Right cardiac atrium (tissue), 5 donors: ENCODE measurements around the gene GJE1. TPM values are rescaled to one million over a fixed set of nuclear protein-coding genes. Genes with fewer than 3 reads are reported as not detected.
"Not testable (repeated sequence)": the region's sequence is repeated elsewhere in the genome, so short reads cannot be mapped to it uniquely, and the experiment has no call there.

Source experiments
- ATAC-seq, 2 donors: fragments of 200-7000 bp; cut with Tn5 transposase; one replicate each; pipeline versions ENCODE4 v1.8.0 to v1.9.1; 2020; ENCODE audit warnings: moderate library complexity in 2 of 2, mild to moderate bottlenecking in 1 of 2
- DNase-seq, 3 donors: peaks; one replicate each; pipeline ENCODE4 v3.0.0-alpha.2; 2020
- H3K27ac ChIP-seq: one replicate; pipeline ENCODE4 v1.5.1; 2013; ENCODE audit warnings: mild to moderate bottlenecking, low read length, control low read depth, moderate library complexity
- H3K27me3 ChIP-seq: one replicate; pipeline ENCODE4 v1.6.1; 2013; ENCODE audit not compliant: control insufficient read depth, insufficient read depth
- H3K4me1 ChIP-seq: one replicate; pipeline ENCODE4 v1.6.1; 2013; ENCODE audit warnings: low read length; ENCODE audit not compliant: control insufficient read depth, insufficient read depth
- H3K4me3 ChIP-seq: one replicate; pipeline ENCODE4 v1.5.1; 2013; ENCODE audit warnings: low read length, control low read depth
- H3K9me3 ChIP-seq: one replicate; pipeline ENCODE4 v1.6.1; 2013; ENCODE audit warnings: low read length; ENCODE audit not compliant: control insufficient read depth
- WGBS: extraction: QIAGEN DNeasy Blood & Tissue Kit; methylation state at CpG from one replicate; pipeline ENCODE4 v1.1.7; 2013; 5-methylcytosine and 5-hydroxymethylcytosine counted together
- intact Hi-C, 4 donors: fragments of 100-400 bp; cut with DNase I; formaldehyde crosslinking; loops; one replicate each; pipeline versions ENCODE4 v1.11.0 to v1.14.0; 2022 to 2023
- long read RNA-seq, 4 donors: library from polyadenylated mRNA; unstranded; transcript quantifications; one replicate each; pipeline ENCODE4 v2.0.0, GENCODE V29; 2020 to 2021
- polyA plus RNA-seq: library from polyadenylated mRNA; stranded (reverse); fragments of 200-250 nt; gene quantifications from one replicate; pipeline ENCODE4 v1.2.3, GENCODE V29; 2013
- total RNA-seq, 4 donors: library from RNA; stranded (reverse); fragmentation: NEBNext Ultra II Directional; extraction: Animal tissue kit (Norgen Biotek cat#: 25700); gene quantifications; one replicate each; pipeline ENCODE4 v1.2.1, GENCODE V29; 2021
- donor health status: healthy with polysubstance abuse.
- donor health status: DM: no; HTN: yes; CAD: no.
- donor health status: DM: no; HTN: no; CAD: no.
- donor health status: DM: no; HTN: yes; CAD: no; lungs with severe emphysema.
- donor health status: DM: yes; HTN: yes; CAD: no.

Gene GJE1, protein sequence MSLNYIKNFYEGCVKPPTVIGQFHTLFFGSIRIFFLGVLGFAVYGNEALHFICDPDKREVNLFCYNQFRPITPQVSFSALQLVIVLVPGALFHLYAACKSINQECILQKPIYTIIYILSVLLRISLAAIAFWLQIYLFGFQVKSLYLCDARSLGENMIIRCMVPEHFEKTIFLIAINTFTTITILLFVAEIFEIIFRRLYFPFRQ
- total RNA-seq (not detected), polyA plus RNA-seq (not detected)
- long read RNA-seq, donor 1 = 0 reads
- long read RNA-seq, donor 2 = 0 reads
- long read RNA-seq, donor 3 = 0 reads
- long read RNA-seq, donor 4 = 0 reads

DNA sequence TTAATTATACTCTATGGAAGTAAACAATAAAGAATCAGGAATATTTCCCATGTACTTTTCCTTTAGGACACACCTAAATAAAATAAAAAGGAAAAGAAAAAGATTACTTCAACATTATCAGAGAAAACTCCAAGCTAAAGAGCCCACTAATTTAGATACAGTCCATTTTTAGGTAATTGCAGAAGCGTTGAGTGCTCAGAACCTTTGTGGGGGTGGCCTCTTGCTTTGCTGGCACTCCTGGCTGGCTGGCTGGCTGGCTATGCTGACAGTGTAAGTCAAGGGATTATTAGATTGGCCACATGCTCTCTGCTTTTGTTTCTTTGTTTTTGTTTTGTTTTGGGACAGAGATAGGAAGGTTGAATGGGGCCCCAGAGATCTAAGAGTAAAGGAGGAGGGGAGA lies at the start of gene GJE1:
Gene GJE1 (plus strand): TSS at position 301 of the 400 bp plus-strand sequence. CDS start 234 bp downstream, outside the sequence.
- no peaks in the 10 kb centered on the region for H3K9me3 ChIP-seq
- H3K27ac ChIP-seq = no peak within 1 kb of the TSS
- ATAC-seq (no peak), DNase-seq (no peak)
- H3K4me1 ChIP-seq = no peaks in the 10 kb centered on the region
- intact Hi-C loops = no loop called here
- no peaks in the 10 kb centered on the region for H3K27me3 ChIP-seq
- H3K4me3 ChIP-seq = no peak within 1 kb of the TSS
- WGBS = 61% methylated on average over 1 of the region's 1 CpG

DNA sequence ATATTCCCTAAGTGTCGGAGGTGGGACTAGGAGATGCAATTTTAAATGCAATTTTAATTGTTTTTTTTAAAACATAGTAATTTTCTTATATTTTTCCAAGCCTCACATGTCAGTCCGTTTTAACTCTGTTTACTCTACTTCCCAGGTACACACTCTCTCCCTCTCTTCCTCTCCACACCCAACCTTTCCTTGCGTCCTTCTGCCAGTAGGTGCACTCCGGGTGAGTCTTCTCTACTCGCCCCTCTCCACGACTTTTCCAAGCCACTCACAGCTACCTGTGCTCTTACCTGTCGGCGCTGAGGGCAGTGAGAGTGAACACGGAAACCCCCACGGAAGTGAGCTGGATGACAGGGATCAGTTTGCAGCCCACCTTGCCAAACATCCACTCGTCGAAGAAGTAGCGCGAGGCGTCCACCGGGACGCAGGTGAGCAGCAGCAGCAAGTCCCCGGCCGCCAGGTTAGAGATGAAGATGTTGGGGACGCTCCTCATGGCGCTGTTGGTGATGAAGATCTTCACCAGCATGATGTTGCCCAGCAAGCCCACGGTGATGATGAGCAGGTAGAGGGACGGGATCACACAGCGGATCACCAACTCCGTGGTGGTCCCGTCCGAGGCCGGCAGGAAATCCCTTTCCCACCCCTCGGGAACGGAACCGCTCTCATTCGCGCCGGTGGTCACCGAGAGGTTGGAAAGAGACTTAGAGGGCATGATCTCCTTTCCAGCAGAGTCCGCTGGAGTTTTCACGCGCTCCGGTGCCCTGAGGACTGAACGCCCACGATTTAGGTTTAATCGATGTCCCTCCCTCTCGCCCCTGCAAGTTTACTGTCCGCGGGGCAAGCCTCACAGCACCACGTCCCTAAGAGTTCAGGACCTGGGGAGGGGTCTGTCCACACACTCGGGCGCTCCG lies 44.5 kb upstream of the GJE1 start:
- ATAC-seq (no peak), DNase-seq (peak in 1 of 3 donors; percentile 31)
- intact Hi-C loops = no loop called here
- Histone ChIP-seq H3K27me3 (no peaks in the 10 kb centered on the region), H3K4me1 (no peaks in the 10 kb centered on the region), H3K9me3 (no peaks in the 10 kb centered on the region), H3K27ac (no peak overlapping the region), H3K4me3 (no peak overlapping the region)
- WGBS = 17% methylated on average over 49 of the region's 49 CpGs

DNA sequence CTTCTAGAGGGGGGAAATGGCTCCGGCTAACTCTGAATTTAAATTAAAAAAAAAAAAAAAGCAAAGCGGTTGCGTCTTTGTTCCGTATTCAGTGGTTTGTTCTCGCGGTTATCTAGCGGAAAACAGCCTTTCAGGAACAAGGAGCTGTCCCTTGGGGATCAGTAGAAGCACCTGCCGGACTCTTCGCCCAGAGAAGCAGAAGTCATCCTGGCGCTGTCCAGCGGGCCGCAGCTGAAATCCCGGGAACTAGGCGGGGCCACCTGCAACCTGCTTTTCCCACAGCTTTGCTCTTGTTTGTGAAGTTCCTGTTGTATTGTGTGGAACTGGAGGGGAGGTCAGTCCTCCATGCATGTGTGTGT lies 43.9 kb upstream of the GJE1 start:
- ATAC-seq (no peak), DNase-seq (peak in 1 of 3 donors; percentile 32)
- Histone ChIP-seq H3K27ac (no peak overlapping the region), H3K4me3 (no peak overlapping the region), H3K9me3 (no peaks in the 10 kb centered on the region), H3K27me3 (no peaks in the 10 kb centered on the region), H3K4me1 (no peaks in the 10 kb centered on the region)
- intact Hi-C loops = no loop called here
- WGBS = 2% methylated on average over 14 of the region's 14 CpGs

DNA sequence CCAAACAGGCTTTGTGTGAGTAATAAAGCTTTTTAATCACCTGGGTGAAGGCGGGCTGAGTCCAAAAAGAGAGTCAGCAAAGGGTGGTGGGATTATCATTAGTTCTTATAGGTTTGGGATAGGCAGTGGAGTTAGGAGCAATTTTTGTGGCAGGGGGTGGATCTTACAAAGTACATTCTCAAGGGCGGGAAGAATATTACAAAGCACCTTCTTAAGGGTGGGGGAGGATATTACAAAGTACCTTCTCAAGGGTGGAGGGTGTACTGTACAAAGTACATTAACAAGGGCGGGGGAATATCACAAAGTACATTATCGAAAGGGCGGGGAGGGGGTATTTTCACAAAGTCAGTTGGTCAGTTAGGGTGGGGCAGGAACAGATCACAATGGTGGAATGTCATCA lies 27.9 kb upstream of the GJE1 start:
- H3K9me3 ChIP-seq, ATAC-seq, intact Hi-C loops, DNase-seq, H3K4me1 ChIP-seq, H3K27ac ChIP-seq, H3K4me3 ChIP-seq, H3K27me3 ChIP-seq: not testable (repeated sequence)
- WGBS = 74% methylated on average over 5 of the region's 5 CpGs

DNA sequence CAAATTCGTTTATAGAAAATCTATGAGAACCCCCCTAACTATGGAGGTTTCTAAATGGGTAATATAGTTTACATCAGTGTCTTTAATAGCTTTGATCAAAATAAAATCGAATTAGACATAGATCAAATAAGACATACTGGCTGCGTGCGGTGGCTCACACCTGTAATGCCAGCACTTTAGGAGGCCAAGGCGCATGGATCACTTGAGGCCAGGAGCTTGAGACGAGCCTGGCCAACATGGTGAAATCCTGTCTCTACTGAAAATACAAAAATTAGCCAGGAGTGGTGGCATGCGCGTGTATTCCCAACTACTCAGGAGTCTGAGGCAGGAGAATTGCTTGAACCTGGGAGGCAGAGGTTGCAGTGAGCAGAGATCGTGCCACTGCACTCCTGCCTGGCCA lies 21.9 kb upstream of the GJE1 start:
- not testable (repeated sequence) for ATAC-seq, H3K27ac ChIP-seq, H3K27me3 ChIP-seq, H3K9me3 ChIP-seq, H3K4me1 ChIP-seq, H3K4me3 ChIP-seq
- peak in 1 of 3 donors; percentile 9 for DNase-seq
- WGBS = 87% methylated on average over 9 of the region's 9 CpGs
- intact Hi-C loops = loop anchor here in 2 of 4 donors (10.0 kb wide), 2 partner anchors 426 to 436 kb away; no protein-coding TSS in a partner anchor

DNA sequence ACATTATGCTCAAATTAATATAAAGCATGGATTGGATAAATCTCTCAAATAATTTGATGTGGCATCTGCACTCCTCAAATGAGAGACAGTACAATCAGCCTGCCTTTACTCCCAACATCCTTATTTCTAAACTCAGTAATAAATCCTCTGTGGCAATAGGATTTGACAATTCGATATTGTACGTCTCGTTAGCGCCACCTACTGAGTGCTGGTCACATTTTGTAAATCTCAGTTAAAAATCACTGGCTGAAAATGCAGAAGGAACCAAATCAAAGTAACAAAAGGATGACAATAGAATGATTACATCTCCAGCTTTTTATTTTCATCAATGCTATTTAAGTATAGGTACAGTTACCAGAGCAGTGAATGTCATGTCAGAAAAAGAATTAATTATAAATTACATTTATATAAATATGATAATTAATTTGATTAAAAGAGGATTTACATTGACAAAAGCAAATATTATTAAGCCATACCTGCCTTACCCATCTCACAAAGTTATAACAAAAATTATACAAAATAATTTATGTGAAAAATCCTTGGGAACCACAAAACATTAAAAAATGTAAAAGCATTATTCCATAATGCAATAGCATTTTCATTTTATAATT lies 20.2 kb upstream of the GJE1 start:
- DNase-seq (peak; percentile 63 to 85 (median 66)), ATAC-seq (no peak)
- Histone ChIP-seq H3K27ac (no peak overlapping the region), H3K9me3 (no peaks in the 10 kb centered on the region), H3K4me3 (no peak overlapping the region), H3K4me1 (no peaks in the 10 kb centered on the region), H3K27me3 (no peaks in the 10 kb centered on the region)
- 0% methylated on average over 4 of the region's 4 CpGs for WGBS
- intact Hi-C loops = loop anchor here in 2 of 4 donors (10.0 kb wide), 2 partner anchors 428 to 438 kb away; no protein-coding TSS in a partner anchor

DNA sequence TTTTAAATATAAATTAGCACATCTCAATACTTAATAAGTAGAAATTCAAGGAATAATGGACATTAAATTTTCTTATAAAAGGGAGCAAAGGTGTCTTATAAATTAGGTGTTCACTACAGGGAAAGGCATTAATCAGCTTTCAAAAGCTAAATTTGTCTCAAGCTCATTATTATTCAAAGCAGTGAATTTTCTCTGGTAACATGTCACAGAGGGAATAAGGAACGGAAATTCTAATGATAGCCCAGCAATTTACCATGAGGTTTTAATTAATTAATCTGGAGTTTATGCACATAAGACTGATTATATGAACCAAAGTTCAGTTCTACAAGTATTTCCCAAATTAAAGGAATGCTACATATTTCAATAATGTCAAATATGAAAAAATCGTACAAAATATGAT lies 15.4 kb upstream of the GJE1 start:
- no peak for ATAC-seq
- intact Hi-C loops = loop anchor here in 2 of 4 donors (10.0 kb wide), 2 partner anchors 433 to 443 kb away; no protein-coding TSS in a partner anchor

DNA sequence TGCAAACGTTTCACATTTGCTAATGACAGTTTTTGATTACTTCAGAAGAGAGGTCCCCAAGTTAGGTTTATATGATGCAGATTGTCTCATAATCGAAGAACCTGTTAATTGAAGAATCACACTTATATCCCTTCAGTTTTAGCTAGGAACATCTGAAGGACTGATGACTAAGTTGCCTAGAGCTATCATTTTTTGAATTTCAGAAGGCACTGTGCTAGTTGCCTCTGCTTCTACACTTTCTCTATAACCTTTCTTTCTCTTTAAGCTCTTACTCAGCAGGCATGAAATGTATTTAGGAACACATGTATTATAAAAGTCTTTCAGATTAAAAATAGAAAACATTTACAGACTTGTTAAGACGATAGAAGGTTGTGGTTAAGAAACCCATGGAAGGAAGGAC lies 14.4 kb upstream of the GJE1 start:
- Histone ChIP-seq H3K27me3 (no peaks in the 10 kb centered on the region), H3K9me3 (no peaks in the 10 kb centered on the region), H3K4me3 (no peak overlapping the region), H3K27ac (no peak overlapping the region), H3K4me1 (no peaks in the 10 kb centered on the region)
- intact Hi-C loops = loop anchor here in 2 of 4 donors (10.0 kb wide), 2 partner anchors 434 to 444 kb away; no protein-coding TSS in a partner anchor
- ATAC-seq (no peak), DNase-seq (no peak)
- 73% methylated on average over 3 of the region's 3 CpGs for WGBS

More for the DNA sequence above, 15.4 kb upstream of the GJE1 start:
- no peaks in the 10 kb centered on the region for H3K27me3 ChIP-seq
- no peaks in the 10 kb centered on the region for H3K9me3 ChIP-seq
- H3K4me1 ChIP-seq = no peaks in the 10 kb centered on the region
- DNase-seq = no peak
- 74% methylated on average over 2 of the region's 2 CpGs for WGBS
- H3K4me3 ChIP-seq = no peak overlapping the region
- no peak overlapping the region for H3K27ac ChIP-seq

DNA sequence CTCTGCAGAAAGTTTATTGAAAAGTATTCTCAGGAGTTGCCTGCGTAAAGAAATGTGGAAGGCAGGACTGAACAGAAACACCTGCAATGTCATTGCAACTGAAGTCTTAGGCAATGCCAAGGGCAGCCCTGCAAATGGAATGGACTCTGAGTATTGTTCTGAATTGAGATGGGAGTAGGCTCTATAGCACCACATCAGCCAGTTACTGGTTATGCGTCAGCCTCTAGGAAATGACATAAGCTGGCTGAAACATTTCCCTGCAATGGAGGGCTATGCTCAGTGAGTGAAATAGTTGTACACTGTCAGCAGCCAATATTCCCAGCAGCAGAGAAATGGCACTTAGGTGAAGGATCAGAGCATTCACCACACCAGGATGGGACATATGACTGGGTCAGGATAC lies 13.8 kb upstream of the GJE1 start:
- WGBS = 83% methylated on average over 2 of the region's 2 CpGs
- ATAC-seq (no peak), DNase-seq (no peak)
- no peak overlapping the region for H3K27ac ChIP-seq
- intact Hi-C loops = loop anchor here in 2 of 4 donors (10.0 kb wide), 2 partner anchors 434 to 444 kb away; no protein-coding TSS in a partner anchor
- no peaks in the 10 kb centered on the region for H3K9me3 ChIP-seq
- no peak overlapping the region for H3K4me3 ChIP-seq
- no peaks in the 10 kb centered on the region for H3K27me3 ChIP-seq
- H3K4me1 ChIP-seq = no peaks in the 10 kb centered on the region

DNA sequence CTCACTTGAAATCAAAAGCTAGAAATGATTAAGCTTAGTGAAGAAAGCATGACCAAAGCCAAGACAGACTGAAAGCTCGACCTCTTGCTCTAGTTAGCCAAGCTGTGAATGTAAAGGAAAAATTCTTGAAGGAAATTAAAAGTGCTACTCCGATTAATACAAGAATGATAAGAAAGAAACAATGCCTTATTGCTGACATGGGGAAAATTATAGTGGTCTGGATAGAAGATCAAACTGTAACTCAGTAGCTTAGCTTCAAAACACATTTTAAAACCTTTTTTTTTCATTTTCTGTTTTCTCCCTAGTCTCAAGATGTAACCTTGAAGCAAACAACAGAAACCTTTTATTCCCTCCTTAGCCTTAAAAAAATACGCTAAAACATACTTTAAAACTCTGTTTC lies 11.4 kb upstream of the GJE1 start:
- Histone ChIP-seq H3K27ac (no peak overlapping the region), H3K4me3 (no peak overlapping the region), H3K9me3 (no peaks in the 10 kb centered on the region), H3K27me3 (no peaks in the 10 kb centered on the region), H3K4me1 (no peaks in the 10 kb centered on the region)
- DNase-seq (no peak), ATAC-seq (no peak)
- WGBS = 72% methylated on average over 3 of the region's 3 CpGs
- intact Hi-C loops = no loop called here

DNA sequence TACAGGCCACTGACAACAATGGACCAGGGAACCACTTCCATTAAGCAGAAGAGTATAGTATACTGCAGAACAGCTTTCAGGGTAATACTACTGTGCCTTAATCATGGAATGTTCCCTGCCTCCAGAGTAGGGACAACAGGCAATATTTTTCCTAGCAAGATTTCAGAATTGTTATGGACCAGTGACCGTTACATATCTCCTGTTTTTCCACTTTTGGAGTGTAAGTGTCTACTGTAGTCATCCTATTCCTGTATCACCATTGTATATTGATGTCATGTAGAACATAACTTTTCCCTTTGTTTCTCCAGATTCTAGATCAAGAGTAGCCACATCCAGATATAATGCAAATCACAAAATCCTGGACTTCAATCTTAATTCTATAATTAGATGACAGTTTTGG lies 1.9 kb upstream of the GJE1 start:
- H3K9me3 ChIP-seq = no peaks in the 10 kb centered on the region
- DNase-seq (no peak), ATAC-seq (no peak)
- intact Hi-C loops = no loop called here
- H3K4me3 ChIP-seq = no peak overlapping the region
- H3K27ac ChIP-seq = no peak overlapping the region
- WGBS = 77% methylated on average over 1 of the region's 1 CpG
- no peaks in the 10 kb centered on the region for H3K27me3 ChIP-seq
- H3K4me1 ChIP-seq = no peaks in the 10 kb centered on the region
